Panc1 (cell line): ENCODE measurements around the gene TBATA. TPM values are rescaled to one million over a fixed set of nuclear protein-coding genes. Genes with fewer than 3 reads are reported as not detected.

ENCODE experiments used
- ATAC-seq: fragments of 200-7000 bp; cut with Tn5 transposase; 2 replicates; pipeline ENCODE4 v1.9.1; 2020; ENCODE audit warnings: mild to moderate bottlenecking, moderate library complexity
- BruUV-seq: library from RNA; stranded (reverse); fragments of 400-500 nt; replicated peaks from 2 replicates; lab custom pipeline; 2021; lab: Mats Ljungman, UMichigan
- CTCF ChIA-PET: fragments of 300-600 bp; sonication (Branson Sonifier 250); formaldehyde crosslinking; loops from one replicate; lab custom pipeline; 2022; ENCODE audit warnings: antibody characterized with exemption; lab: Charles Lee
- POLR2A ChIA-PET: fragments of 300-600 bp; sonication (Branson Sonifier 250); formaldehyde crosslinking; loops from one replicate; lab custom pipeline; 2022; ENCODE audit warnings: antibody characterized with exemption; lab: Charles Lee
- DNase-seq: peaks from one replicate; pipeline ENCODE4 v3.0.0-alpha.2; 2010; ENCODE audit warnings: low read depth, low spot score
- H3K27ac ChIP-seq: 2 replicates; pipeline ENCODE4 v1.5.1; 2011; ENCODE audit warnings: mild to moderate bottlenecking, low read length, inconsistent platforms
- H3K27me3 ChIP-seq: fragments of 200-500 bp; sonication (Bioruptor generic); 2 replicates; pipeline ENCODE4 v1.6.0; 2014; ENCODE audit warnings: low read length, inconsistent platforms; ENCODE audit not compliant: control insufficient read depth, insufficient read depth
- H3K36me3 ChIP-seq: fragments of 200-500 bp; sonication (Bioruptor generic); 2 replicates; pipeline ENCODE4 v1.5.1; 2014; ENCODE audit warnings: inconsistent platforms, mild to moderate bottlenecking, low read length, moderate library complexity; ENCODE audit not compliant: control insufficient read depth, insufficient read depth
- H3K4me1 ChIP-seq: 2 replicates; pipeline ENCODE4 v1.5.1; 2011; ENCODE audit warnings: inconsistent platforms, mild to moderate bottlenecking, low read length, moderate library complexity; ENCODE audit not compliant: control insufficient read depth, insufficient read depth
- H3K4me3 ChIP-seq, 2 experiments: 2 replicates each; pipeline ENCODE4 v1.5.1; 2011 to 2012; ENCODE audit warnings: low read depth in 2 of 2, low read length in 2 of 2, mild to moderate bottlenecking in 2 of 2, inconsistent platforms in 1 of 2, moderate library complexity in 1 of 2
- H3K9me3 ChIP-seq: fragments of 200-500 bp; sonication (Bioruptor generic); 2 replicates; pipeline ENCODE4 v1.5.1; 2014; ENCODE audit warnings: low read depth, mild to moderate bottlenecking, inconsistent platforms, low read length, moderate library complexity; ENCODE audit not compliant: control insufficient read depth, insufficient read depth
- CTCF ChIP-seq: fragments of 450-650 bp; IDR thresholded peaks from 2 replicates; pipeline ENCODE4 v1.5.1; 2017; ENCODE audit warnings: mild to moderate bottlenecking
- POLR2AphosphoS5 ChIP-seq: IDR thresholded peaks from 2 replicates; pipeline ENCODE4 v1.6.1; 2012; ENCODE audit warnings: mild to moderate bottlenecking, low read depth, low read length, moderate library complexity
- REST ChIP-seq, 2 experiments: IDR thresholded peaks; 2 replicates each; pipeline ENCODE4 v1.6.1; 2011 to 2012; ENCODE audit warnings: low read depth in 2 of 2, control low read depth in 1 of 2, low read length in 1 of 2, mild to moderate bottlenecking in 1 of 2, moderate library complexity in 1 of 2; ENCODE audit not compliant: insufficient read depth in 1 of 2
- SIN3A ChIP-seq: IDR thresholded peaks from 2 replicates; pipeline ENCODE4 v1.6.1; 2012; ENCODE audit warnings: low read depth, mild to moderate bottlenecking, low read length, moderate library complexity, borderline replicate concordance; ENCODE audit not compliant: insufficient read depth
- TCF7L2 ChIP-seq: IDR thresholded peaks from 2 replicates; pipeline ENCODE4 v1.6.1; 2011; ENCODE audit warnings: mild to moderate bottlenecking, low read depth, low read length, inconsistent platforms
- in situ Hi-C: cut with HindIII; loops from 2 replicates; pipeline ENCODE4 v1.10.0; 2016; ENCODE audit warnings: low sequenced_read_pairs, low pct_unique_long_range_greater_than_20kb
- intact Hi-C: fragments of 100-400 bp; cut with micrococcal nuclease; formaldehyde crosslinking; loops from one replicate; pipeline ENCODE4 v1.10.0; 2022; ENCODE audit not compliant: unreplicated experiment
- total RNA-seq: library from RNA; stranded (reverse); gene quantifications from one replicate; pipeline ENCODE4 v1.2.1, GENCODE V29; 2021; ENCODE audit not compliant: unreplicated experiment

Gene TBATA
- total RNA-seq, 1 experiment from 2014 or later: not detected

DNA sequence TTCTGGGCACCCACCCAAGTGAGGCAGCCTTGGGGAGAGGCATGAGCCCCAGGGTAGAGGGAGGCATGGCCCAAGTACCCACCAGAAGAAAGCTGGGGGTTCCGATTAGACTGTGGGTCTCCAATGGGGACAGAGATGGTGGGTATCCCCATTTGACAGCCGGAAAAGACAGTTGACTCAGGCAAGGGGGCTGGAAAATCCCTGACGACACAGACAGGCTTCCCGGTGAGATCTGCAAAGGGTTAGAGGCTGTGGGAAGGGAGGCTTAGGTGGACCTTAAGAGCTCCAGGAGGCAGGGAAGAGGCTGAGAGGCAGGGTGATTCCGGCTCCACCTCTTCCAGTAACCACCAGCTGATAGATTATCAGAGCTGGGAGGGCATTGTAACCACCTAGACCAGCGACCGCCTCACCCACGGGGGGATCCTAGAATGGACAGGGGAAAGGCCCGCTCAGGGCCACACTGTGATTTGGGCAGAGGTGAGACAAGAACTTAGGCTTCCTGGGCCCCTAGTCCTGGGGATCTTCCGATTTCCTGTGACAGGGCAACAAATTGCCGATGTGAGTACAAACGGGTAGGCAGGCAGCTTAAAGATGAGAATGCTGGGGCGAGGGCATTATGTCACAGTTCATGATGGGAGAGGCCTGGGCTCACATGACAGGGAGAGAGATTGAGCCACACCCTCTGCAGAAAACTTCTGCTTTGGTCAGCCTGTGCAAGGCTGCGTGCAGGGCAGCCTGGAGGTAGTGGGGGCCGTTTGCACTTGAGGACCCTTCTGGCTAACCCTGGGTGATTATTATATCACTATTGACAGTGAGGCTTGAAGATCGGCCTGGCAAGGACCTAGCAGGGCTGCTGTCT is 5.4 kb downstream of the TBATA start:
- intact Hi-C loops: no loop called here
- POLR2A ChIA-PET: interaction anchor here (0.7 kb wide), 1 partner anchor 1174 kb away, joined by 3 read pairs; no protein-coding TSS in a partner anchor
- ATAC-seq: no peak
- Histone ChIP-seq H3K4me1 (no peaks in the 10 kb centered on the region), H3K36me3 (no peaks in the 10 kb centered on the region), H3K27ac (no peak overlapping the region), H3K4me3 (no peak overlapping the region), H3K27me3 (peaks cover 15% of the 10 kb centered on the region; the same call in 1 of the 2 replicates), H3K9me3 (no peaks in the 10 kb centered on the region)
- BruUV-seq: no TSS peak
- no peak for TF ChIP-seq REST (IDR thresholded peaks at IDR 0.05; ENCODE audit: insufficient read depth in 1 of 2, low read depth in 2 of 2, low read length in 1 of 2)
- TF ChIP-seq CTCF: no peak
- no peak for TF ChIP-seq TCF7L2
- no peak for TF ChIP-seq SIN3A
- TF ChIP-seq POLR2AphosphoS5: no peak
- CTCF ChIA-PET: no interaction called here
- in situ Hi-C loops: no loop called here
- DNase-seq: no peak

- in situ Hi-C loops (no loop called here), intact Hi-C loops (no loop called here)
- DNase-seq (no peak), ATAC-seq (no peak)
- Histone ChIP-seq H3K36me3 (no peaks in the 10 kb centered on the region), H3K4me1 (no peaks in the 10 kb centered on the region), H3K9me3 (no peaks in the 10 kb centered on the region), H3K4me3 (no peak overlapping the region), H3K27me3 (peaks cover 11% of the 10 kb centered on the region; the same call in 1 of the 2 replicates), H3K27ac (no peak overlapping the region)
- ChIA-PET POLR2A (interaction anchor here (0.7 kb wide), 1 partner anchor 1173 kb away, joined by 3 read pairs; no protein-coding TSS in a partner anchor), CTCF (no interaction called here)
- TF ChIP-seq CTCF (no peak), REST (IDR thresholded peaks at IDR 0.05; ENCODE audit: insufficient read depth in 1 of 2, low read depth in 2 of 2, low read length in 1 of 2) (no peak), TCF7L2 (no peak), POLR2AphosphoS5 (no peak), SIN3A (no peak)
- no TSS peak for BruUV-seq
These were observed 6.1 kb downstream of the TBATA start for GRCh38 chr10:70779088-70779487.
